ENCODE measurements around the gene RBBP4.
A peak's percentile ranks its signal among the peaks of the same experiment; 100 is the strongest.

The RBBP4 gene

GRCh38 chr1:32719681-32720275, 68.8 kb downstream of the RBBP4 start:
- no peak for DNase-seq (ENCODE audit: low read depth, low spot score)

GRCh38 chr1:32724678-32725614, 73.9 kb downstream of the RBBP4 start:
- peak; percentile 73 for DNase-seq (ENCODE audit: low read depth, low spot score)

GRCh38 chr1:32725615-32725982, 74.6 kb downstream of the RBBP4 start:
- no peak for DNase-seq (ENCODE audit: low read depth, low spot score)

- no peak for DNase-seq (ENCODE audit: low read depth, low spot score)
These were observed 76.9 kb downstream of the RBBP4 start for GRCh38 chr1:32727876-32728275.

- DNase-seq (ENCODE audit: low read depth, low spot score): no peak
These were observed 77.5 kb downstream of the RBBP4 start for GRCh38 chr1:32728413-32729077.

GRCh38 chr1:32729254-32730046, 78.4 kb downstream of the RBBP4 start:
- DNase-seq (ENCODE audit: low read depth, low spot score): no peak

- no peak for DNase-seq (ENCODE audit: low read depth, low spot score)
These were observed 82.7 kb downstream of the RBBP4 start for GRCh38 chr1:32733582-32734321.

Measured in astrocyte of the hippocampus (primary cell).